HFFc6 (cell line): ENCODE data around the gene CWF19L2. TPM values are rescaled to one million over a fixed set of nuclear protein-coding genes. Genes with fewer than 3 reads are reported as not detected.
"Not testable (repeated sequence)": the region's sequence is repeated elsewhere in the genome, so short reads cannot be mapped to it uniquely, and the experiment has no call there.

ENCODE experiments used
- DNase-seq: peaks from one replicate; pipeline ENCODE4 v3.0.0-alpha.2; 2018
- H3K27ac Mint-ChIP-seq: 2 replicates; pipeline ENCODE4 v1.8.0; 2020; ENCODE audit warnings: mild to moderate bottlenecking, mixed read lengths
- H3K27me3 Mint-ChIP-seq: 2 replicates; pipeline ENCODE4 v1.8.0; 2021; ENCODE audit warnings: mild to moderate bottlenecking, moderate library complexity, mixed read lengths; ENCODE audit not compliant: insufficient read depth
- H3K36me3 Mint-ChIP-seq: 2 replicates; pipeline ENCODE4 v1.8.0; 2021; ENCODE audit warnings: low read depth, mixed read lengths
- H3K4me1 Mint-ChIP-seq: 2 replicates; pipeline ENCODE4 v1.8.0; 2020; ENCODE audit warnings: low read depth, mixed read lengths
- H3K4me3 Mint-ChIP-seq: 2 replicates; pipeline ENCODE4 v1.8.0; 2020; ENCODE audit warnings: mild to moderate bottlenecking, moderate library complexity, mixed read lengths
- H3K9me3 Mint-ChIP-seq: 2 replicates; pipeline ENCODE4 v1.8.0; 2020; ENCODE audit warnings: mild to moderate bottlenecking, mixed read lengths
- long read RNA-seq: library from polyadenylated mRNA; unstranded; transcript quantifications from one replicate; pipeline ENCODE4 v2.0.0, GENCODE V29; 2019
- total RNA-seq, 6 experiments: library from RNA; stranded (reverse); fragmentation: NEBNext Ultra II Directional; extraction: Animal tissue kit (Norgen Biotek cat#: 25700); gene quantifications; 2 replicates in 1 of 6; 3 replicates in 5 of 6; pipeline ENCODE4 v1.2.3, GENCODE V29; 2021
- TF ChIP-seq, protein P1 (sequence below): fragments of 200-600 bp; sonication (generic); IDR thresholded peaks from 2 replicates; pipeline ENCODE4 v1.5.0; 2021; ENCODE audit warnings: antibody characterized with exemption, mild to moderate bottlenecking

Gene CWF19L2
- 1 to 10 TPM; 6.0 to 7.3 (median 6.7) TPM for total RNA-seq
- long read RNA-seq, partial matches to known transcripts: 5 of 8 reads
- long read RNA-seq, other reads (novel, unspliced or antisense): 2 of 8 reads

DNA sequence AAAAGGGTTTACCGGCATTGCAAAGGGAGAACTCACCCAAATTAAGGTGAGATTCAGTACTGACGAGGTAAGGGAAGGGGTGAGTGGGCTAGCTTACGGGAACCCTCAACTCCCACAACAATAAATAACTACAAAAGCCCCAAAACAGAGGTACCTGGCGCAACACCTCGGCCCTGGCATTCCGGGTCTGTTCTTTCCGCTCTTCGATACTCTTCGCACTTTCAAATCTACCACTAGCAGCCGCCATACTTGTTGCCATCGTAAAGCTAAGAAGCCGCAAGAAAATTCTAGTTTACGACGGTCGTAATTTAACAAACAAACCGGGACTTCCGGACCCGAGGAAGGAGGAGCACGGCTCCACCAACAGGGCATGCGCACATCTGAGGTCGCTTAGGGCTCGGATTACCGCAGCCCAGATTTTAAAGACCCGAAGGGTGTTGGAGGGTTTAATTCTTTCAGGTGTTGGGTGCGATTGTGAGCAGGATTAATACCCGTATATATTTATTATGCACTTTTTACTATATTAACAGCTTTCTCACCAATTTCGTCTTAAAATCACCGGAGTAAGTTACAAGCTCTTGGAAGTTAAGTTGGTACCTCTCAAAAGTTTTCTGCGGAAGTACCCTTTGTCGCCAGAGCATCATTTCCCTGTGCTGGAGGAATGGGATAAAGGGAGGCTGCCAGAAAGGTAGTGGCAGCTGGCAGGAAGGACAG lies at the start of gene CWF19L2:
CWF19L2 (minus strand) TSS at position 268 of the 714 bp plus-strand sequence; CDS start at position 259, 9 bp downstream.
- Mint-ChIP-seq H3K4me1 (peaks cover 35% of the 10 kb centered on the region), H3K4me3 (peak within 1 kb of the TSS; percentile 91), H3K9me3 (no peaks in the 10 kb centered on the region; the same call in 1 of the 2 replicates), H3K27me3 (peaks cover 2% of the 10 kb centered on the region; the same call in 1 of the 2 replicates), H3K27ac (peak within 1 kb of the TSS; percentile 55), H3K36me3 (no peaks in the 10 kb centered on the region)
- DNase-seq: peak; percentile 96
- TF ChIP-seq, protein P1, sequence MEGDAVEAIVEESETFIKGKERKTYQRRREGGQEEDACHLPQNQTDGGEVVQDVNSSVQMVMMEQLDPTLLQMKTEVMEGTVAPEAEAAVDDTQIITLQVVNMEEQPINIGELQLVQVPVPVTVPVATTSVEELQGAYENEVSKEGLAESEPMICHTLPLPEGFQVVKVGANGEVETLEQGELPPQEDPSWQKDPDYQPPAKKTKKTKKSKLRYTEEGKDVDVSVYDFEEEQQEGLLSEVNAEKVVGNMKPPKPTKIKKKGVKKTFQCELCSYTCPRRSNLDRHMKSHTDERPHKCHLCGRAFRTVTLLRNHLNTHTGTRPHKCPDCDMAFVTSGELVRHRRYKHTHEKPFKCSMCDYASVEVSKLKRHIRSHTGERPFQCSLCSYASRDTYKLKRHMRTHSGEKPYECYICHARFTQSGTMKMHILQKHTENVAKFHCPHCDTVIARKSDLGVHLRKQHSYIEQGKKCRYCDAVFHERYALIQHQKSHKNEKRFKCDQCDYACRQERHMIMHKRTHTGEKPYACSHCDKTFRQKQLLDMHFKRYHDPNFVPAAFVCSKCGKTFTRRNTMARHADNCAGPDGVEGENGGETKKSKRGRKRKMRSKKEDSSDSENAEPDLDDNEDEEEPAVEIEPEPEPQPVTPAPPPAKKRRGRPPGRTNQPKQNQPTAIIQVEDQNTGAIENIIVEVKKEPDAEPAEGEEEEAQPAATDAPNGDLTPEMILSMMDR: peak; percentile 26; the same call in 1 of the 2 replicates

DNA sequence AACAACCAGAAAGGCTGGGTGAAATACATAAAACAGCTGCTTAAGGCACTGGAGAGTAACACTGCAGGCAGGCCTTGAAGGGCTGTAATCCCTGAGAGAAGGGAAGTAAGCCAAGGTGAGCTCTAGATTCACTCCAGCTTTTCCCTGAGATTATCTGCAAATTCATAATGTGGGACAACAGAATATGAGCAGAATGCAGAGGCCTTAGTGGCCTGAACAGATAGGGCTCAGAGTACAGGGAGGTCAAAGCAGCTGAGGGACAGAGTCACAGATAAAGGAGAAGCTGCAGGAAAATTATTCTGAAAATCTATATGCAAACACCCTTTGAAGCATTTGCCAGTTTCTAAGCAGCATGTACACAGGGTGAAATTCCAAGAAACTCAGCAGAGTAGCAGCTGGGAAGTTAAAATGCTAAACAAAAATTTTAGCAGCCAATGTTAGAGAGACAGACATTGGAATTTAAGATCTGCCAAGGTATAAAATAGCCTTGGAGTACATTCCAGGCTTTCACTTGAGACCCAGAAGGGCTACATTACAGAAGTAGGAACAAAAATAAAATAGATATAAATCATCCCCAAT lies 48.1 kb upstream of the CWF19L2 start:
- Mint-ChIP-seq H3K4me3 (no peak overlapping the region), H3K36me3 (peaks cover 36% of the 10 kb centered on the region), H3K27ac (no peak overlapping the region), H3K9me3 (no peaks in the 10 kb centered on the region), H3K4me1 (no peaks in the 10 kb centered on the region), H3K27me3 (no peaks in the 10 kb centered on the region; the same call in none of the 2 replicates)
- TF ChIP-seq, protein P1: no peak
- DNase-seq: no peak

DNA sequence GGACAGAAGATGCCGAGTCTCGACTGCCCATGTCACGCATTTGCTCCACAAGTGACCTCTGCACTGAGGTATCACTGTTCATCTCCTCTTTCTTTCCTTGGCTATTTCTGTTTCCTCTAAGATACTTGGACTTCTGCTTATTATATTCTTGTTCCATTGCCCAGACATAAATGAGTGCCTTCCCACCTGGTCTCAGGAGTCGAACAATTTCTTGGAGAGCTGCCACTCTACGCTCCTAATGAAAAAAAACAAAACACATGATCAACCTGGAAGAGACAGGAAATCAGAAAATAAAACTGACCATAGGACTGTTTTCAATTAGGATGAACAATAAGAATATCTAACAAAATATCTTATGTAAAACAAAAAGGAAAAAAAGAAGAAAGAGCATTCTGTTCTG lies 47.4 kb upstream of the CWF19L2 start:
- Mint-ChIP-seq H3K36me3 (peaks cover 36% of the 10 kb centered on the region), H3K4me3 (no peak overlapping the region), H3K9me3 (no peaks in the 10 kb centered on the region), H3K4me1 (no peaks in the 10 kb centered on the region), H3K27me3 (no peaks in the 10 kb centered on the region; the same call in 1 of the 2 replicates), H3K27ac (no peak overlapping the region)
- DNase-seq: no peak
- TF ChIP-seq, protein P1: no peak

DNA sequence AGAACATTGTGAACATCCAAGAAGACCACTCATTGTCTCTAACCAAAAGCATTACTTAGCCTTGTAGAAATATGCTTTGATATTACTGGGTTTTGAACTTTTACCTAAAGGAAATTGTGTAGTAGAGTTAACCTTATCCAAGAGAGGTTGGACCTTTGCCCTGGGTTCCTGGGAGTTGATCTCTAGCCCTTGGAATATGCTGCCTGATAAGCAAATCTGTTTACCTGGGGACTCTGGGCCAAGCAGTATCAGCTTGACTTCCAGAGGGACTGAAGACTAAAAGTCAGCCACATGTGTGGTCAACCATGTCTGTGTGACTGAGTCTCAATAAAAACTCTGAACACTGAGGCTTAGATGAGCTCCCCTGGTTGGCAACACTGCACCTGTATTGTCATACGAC lies 44.1 kb upstream of the CWF19L2 start:
- no peak overlapping the region for H3K27ac Mint-ChIP-seq
- TF ChIP-seq, protein P1: no peak
- H3K4me3 Mint-ChIP-seq: no peak overlapping the region
- no peaks in the 10 kb centered on the region for H3K9me3 Mint-ChIP-seq
- H3K27me3 Mint-ChIP-seq: no peaks in the 10 kb centered on the region; the same call in 1 of the 2 replicates
- no peak for DNase-seq
- peaks cover 41% of the 10 kb centered on the region for H3K36me3 Mint-ChIP-seq
- H3K4me1 Mint-ChIP-seq: no peaks in the 10 kb centered on the region

DNA sequence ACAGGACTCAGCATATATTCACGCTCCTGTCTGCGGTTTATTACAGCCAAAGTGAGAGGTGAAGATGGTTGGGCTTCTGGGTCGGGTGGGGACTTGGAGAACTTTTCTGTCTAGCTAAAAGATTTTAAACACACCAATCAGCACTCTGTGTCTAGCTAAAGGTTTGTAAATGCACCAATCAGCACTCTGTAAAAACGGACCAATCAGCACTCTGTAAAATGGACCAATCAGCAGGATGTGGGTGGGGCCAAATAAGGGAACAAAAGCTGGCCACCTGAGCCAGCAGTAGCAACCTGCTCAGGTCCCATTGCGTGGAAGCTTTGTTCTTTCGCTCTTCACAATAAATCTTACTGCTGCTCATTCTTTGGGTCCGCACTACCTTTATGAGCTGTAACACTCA lies 39.7 kb upstream of the CWF19L2 start:
- not testable (repeated sequence) for H3K9me3 Mint-ChIP-seq, DNase-seq, H3K4me1 Mint-ChIP-seq, H3K27ac Mint-ChIP-seq, H3K4me3 Mint-ChIP-seq, H3K27me3 Mint-ChIP-seq
- peaks cover 18% of the 10 kb centered on the region for H3K36me3 Mint-ChIP-seq

DNA sequence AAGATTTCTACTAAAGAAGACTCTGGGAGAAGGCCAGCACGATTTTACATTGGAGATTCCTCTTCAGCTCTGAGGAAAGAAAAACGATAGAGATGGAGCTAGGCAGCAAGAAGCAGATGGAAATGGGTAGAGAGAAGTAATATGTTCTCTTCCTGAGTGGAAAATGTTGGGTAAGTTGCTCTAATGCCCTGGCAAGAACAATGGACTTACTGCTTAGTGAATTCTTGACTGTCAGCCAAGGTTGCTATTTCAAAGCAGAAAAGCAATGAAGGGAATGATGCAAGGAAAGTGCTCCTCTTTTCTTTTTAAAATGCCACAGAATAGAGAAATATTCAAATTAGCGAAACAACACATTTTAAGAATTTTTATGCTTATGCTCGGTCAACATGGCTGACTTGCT lies 38.4 kb upstream of the CWF19L2 start:
- H3K27me3 Mint-ChIP-seq: peaks cover 5% of the 10 kb centered on the region; the same call in 1 of the 2 replicates
- no peaks in the 10 kb centered on the region for H3K9me3 Mint-ChIP-seq
- peak; percentile 46 for DNase-seq
- peaks cover 8% of the 10 kb centered on the region for H3K4me1 Mint-ChIP-seq
- H3K36me3 Mint-ChIP-seq: peaks cover 6% of the 10 kb centered on the region
- TF ChIP-seq, protein P1: no peak
- H3K27ac Mint-ChIP-seq: no peak overlapping the region
- no peak overlapping the region for H3K4me3 Mint-ChIP-seq
